Thymus (tissue), 14 donors: Measurements from ENCODE around the gene GLIPR2. TPM values are rescaled to one million over a fixed set of nuclear protein-coding genes. Genes with fewer than 3 reads are reported as not detected.
A peak's percentile ranks its signal among the peaks of the same experiment; 100 is the strongest.
"Not testable (repeated sequence)": the region's sequence is repeated elsewhere in the genome, so short reads cannot be mapped to it uniquely, and the experiment has no call there.

Experiments used
- DNase-seq, 9 donors: peaks; one replicate each; pipeline ENCODE4 v3.0.0-alpha.2; 2013; ENCODE audit warnings: low spot score in 9 of 9, low read depth in 6 of 9, missing footprints in 1 of 9
- H3K27ac ChIP-seq, 2 donors: one replicate each; pipeline ENCODE4 v1.5.1; 2013; ENCODE audit warnings: control low read depth in 1 of 2, low read depth in 1 of 2, low read length in 1 of 2, mild to moderate bottlenecking in 1 of 2, moderate library complexity in 1 of 2
- H3K27me3 ChIP-seq, 2 donors: one replicate each; pipeline ENCODE4 v1.5.1; 2013; ENCODE audit warnings: low read length in 1 of 2; ENCODE audit not compliant: control insufficient read depth in 2 of 2, insufficient read depth in 1 of 2
- H3K36me3 ChIP-seq, 2 donors: one replicate each; pipeline ENCODE4 v1.5.1; 2013; ENCODE audit warnings: low read length in 1 of 2, mild to moderate bottlenecking in 1 of 2, moderate library complexity in 1 of 2; ENCODE audit not compliant: control insufficient read depth in 2 of 2, insufficient read depth in 2 of 2
- H3K4me1 ChIP-seq, 2 donors: one replicate each; pipeline ENCODE4 v1.5.1; 2013; ENCODE audit warnings: low read length in 2 of 2; ENCODE audit not compliant: control insufficient read depth in 2 of 2, insufficient read depth in 2 of 2
- H3K4me3 ChIP-seq, 2 donors: one replicate each; pipeline ENCODE4 v1.5.1; 2013; ENCODE audit warnings: low read length in 2 of 2, control low read depth in 1 of 2, mild to moderate bottlenecking in 1 of 2
- H3K9me3 ChIP-seq, 2 donors: one replicate each; pipeline ENCODE4 v1.5.1; 2013; ENCODE audit warnings: low read length in 1 of 2, mild to moderate bottlenecking in 1 of 2; ENCODE audit not compliant: control insufficient read depth in 2 of 2, insufficient read depth in 1 of 2
- WGBS: extraction: QIAGEN DNeasy Blood & Tissue Kit; methylation state at CpG from one replicate; pipeline ENCODE4 v1.1.7; 2013; 5-methylcytosine and 5-hydroxymethylcytosine counted together
- long read RNA-seq, 10 donors: transcript quantifications; one replicate each; lab custom pipeline, GENCODE V29; 2026
- polyA plus RNA-seq: library from polyadenylated mRNA; stranded (reverse); fragments of 200-250 nt; gene quantifications from one replicate; pipeline ENCODE4 v1.2.3, GENCODE V29; 2013
- total RNA-seq: library from RNA; stranded (reverse); fragments of 120-200 nt; gene quantifications from one replicate; pipeline ENCODE4 v1.2.4, GENCODE V29; 2013
- donor health status: healthy.

The GLIPR2 gene
- 19.8 TPM for total RNA-seq
- 27.0 TPM for polyA plus RNA-seq
- long read RNA-seq, donor 1, partial matches to known transcripts, result 0 of 2 reads
- long read RNA-seq, donor 1, other reads (novel, unspliced or antisense), result 0 of 2 reads
- long read RNA-seq, donor 2, result 0 reads
- long read RNA-seq, donor 3, transcript GLIPR2-202 (5 exons, 1,890 nt), result major isoform, 27 of 60 reads
- long read RNA-seq, donor 3, partial matches to known transcripts, result 32 of 60 reads
- long read RNA-seq, donor 3, other reads (novel, unspliced or antisense), result 0 of 60 reads
- long read RNA-seq, donor 4, transcript GLIPR2-202 (5 exons, 1,890 nt), result major isoform, 6 of 6 reads
- long read RNA-seq, donor 4, partial matches to known transcripts, result 0 of 6 reads
- long read RNA-seq, donor 4, other reads (novel, unspliced or antisense), result 0 of 6 reads
- long read RNA-seq, donor 5, transcript GLIPR2-202 (5 exons, 1,890 nt), result major isoform, 24 of 24 reads
- long read RNA-seq, donor 5, partial matches to known transcripts, result 0 of 24 reads
- long read RNA-seq, donor 5, other reads (novel, unspliced or antisense), result 0 of 24 reads
- long read RNA-seq, donor 6, transcript GLIPR2-202 (5 exons, 1,890 nt), result major isoform, 16 of 16 reads
- long read RNA-seq, donor 6, partial matches to known transcripts, result 0 of 16 reads
- long read RNA-seq, donor 6, other reads (novel, unspliced or antisense), result 0 of 16 reads
- long read RNA-seq, donor 7, transcript GLIPR2-202 (5 exons, 1,890 nt), result major isoform, 14 of 14 reads
- long read RNA-seq, donor 7, partial matches to known transcripts, result 0 of 14 reads
- long read RNA-seq, donor 7, other reads (novel, unspliced or antisense), result 0 of 14 reads
- long read RNA-seq, donor 8, transcript GLIPR2-202 (5 exons, 1,890 nt), result major isoform, 5 of 5 reads
- long read RNA-seq, donor 8, partial matches to known transcripts, result 0 of 5 reads
- long read RNA-seq, donor 8, other reads (novel, unspliced or antisense), result 0 of 5 reads
- long read RNA-seq, donor 9, transcript GLIPR2-202 (5 exons, 1,890 nt), result major isoform, 11 of 12 reads
- long read RNA-seq, donor 9, partial matches to known transcripts, result 0 of 12 reads
- long read RNA-seq, donor 9, other reads (novel, unspliced or antisense), result 0 of 12 reads
- long read RNA-seq, donor 10, transcript GLIPR2-202 (5 exons, 1,890 nt), result major isoform, 10 of 10 reads
- long read RNA-seq, donor 10, partial matches to known transcripts, result 0 of 10 reads
- long read RNA-seq, donor 10, other reads (novel, unspliced or antisense), result 0 of 10 reads

DNA sequence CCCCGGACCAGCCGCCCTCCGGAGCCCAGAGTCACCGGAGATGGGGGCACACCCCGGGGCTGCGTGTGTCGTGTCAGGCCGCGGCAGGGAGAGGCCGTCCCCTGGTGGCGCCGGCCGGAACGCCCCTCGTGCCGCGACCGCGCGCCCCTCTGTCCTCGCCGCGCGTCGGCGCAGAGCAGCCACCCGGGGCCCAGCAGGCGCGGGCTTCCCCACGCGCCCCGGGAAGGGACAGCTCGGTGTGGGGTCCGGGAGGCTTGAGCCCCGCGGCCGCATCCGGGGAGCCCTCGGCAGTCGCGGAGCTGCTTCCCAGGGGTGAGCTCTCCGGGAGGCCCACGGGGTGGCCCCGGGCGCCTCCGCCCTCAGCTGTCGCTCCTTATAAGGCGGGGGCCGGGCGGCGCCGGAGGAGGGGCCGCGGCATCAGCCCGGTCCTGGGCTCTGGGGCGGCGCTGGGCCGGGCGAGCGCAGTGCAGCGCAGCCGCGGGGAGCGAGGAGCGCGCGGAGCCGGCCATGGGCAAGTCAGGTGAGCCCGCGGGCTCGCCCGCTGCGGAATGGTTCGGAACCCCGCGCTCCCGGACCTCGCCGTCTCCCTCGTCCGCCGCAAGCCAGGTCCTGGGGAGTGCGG is at the start of gene GLIPR2:
Gene GLIPR2 (plus strand): TSS at position 462 of the 622 bp plus-strand sequence. CDS start 46 bp downstream, at position 508.
- no peak within 1 kb of the TSS for H3K27ac ChIP-seq
- under 1% methylated on average over 83 of the region's 83 CpGs for WGBS

DNA sequence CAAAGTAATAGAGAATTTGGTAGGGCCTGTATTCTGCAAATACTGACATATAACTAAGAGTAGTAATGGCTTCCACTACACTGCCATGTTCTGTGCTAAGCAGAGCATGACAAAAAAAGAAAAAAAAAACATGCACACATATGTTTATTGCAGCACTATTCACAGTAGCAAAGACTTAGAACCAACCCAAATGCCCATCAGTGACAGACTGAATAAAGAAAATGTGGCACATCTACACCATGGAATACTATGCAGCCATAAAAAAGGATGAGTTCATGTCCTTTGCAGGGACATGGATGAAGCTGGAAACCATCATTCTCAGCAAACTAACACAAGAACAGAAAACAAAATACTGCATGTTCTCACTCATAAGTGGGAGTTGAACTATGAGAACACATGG is 49.5 kb upstream of the GLIPR2 start:
- not testable (repeated sequence) for H3K4me1 ChIP-seq, DNase-seq, H3K27ac ChIP-seq

More for the DNA sequence above, at the start of gene GLIPR2:
- Histone ChIP-seq H3K4me1 (peaks cover 24 to 47% of the 10 kb centered on the region in 2 donors), H3K27me3 (peaks cover 0 to 33% of the 10 kb centered on the region in 2 donors), H3K9me3 (peaks cover 0 to 3% of the 10 kb centered on the region in 2 donors), H3K36me3 (no peaks in the 10 kb centered on the region), H3K4me3 (peak within 1 kb of the TSS; percentile 53 to 62)
- DNase-seq, result peak in 5 of 9 donors; percentile 49 to 83 (median 68)

GRCh38 chr9:36088020-36088419 is 48.5 kb upstream of the GLIPR2 start:
- Histone ChIP-seq H3K9me3 (no peaks in the 10 kb centered on the region), H3K4me3 (no peak overlapping the region), H3K4me1 (no peaks in the 10 kb centered on the region), H3K27me3 (no peaks in the 10 kb centered on the region), H3K36me3 (no peaks in the 10 kb centered on the region), H3K27ac (no peak overlapping the region)
- WGBS, result 96% methylated on average over 3 of the region's 3 CpGs
- DNase-seq, result no peak

More for the DNA sequence above, 49.5 kb upstream of the GLIPR2 start:
- not testable (repeated sequence) for H3K4me3 ChIP-seq, H3K9me3 ChIP-seq, H3K36me3 ChIP-seq, H3K27me3 ChIP-seq

GRCh38 chr9:36091026-36091953 is 45.2 kb upstream of the GLIPR2 start:
- WGBS, result 94% methylated on average over 8 of the region's 8 CpGs

GRCh38 chr9:36092014-36092413 is 44.5 kb upstream of the GLIPR2 start:
- Histone ChIP-seq H3K4me3 (no peak overlapping the region), H3K27me3 (no peaks in the 10 kb centered on the region), H3K9me3 (no peaks in the 10 kb centered on the region), H3K4me1 (no peaks in the 10 kb centered on the region), H3K27ac (no peak overlapping the region), H3K36me3 (no peaks in the 10 kb centered on the region)
- 100% methylated on average over 1 of the region's 1 CpG for WGBS
- DNase-seq, result no peak

More at GRCh38 chr9:36091026-36091953, 45.2 kb upstream of the GLIPR2 start:
- Histone ChIP-seq H3K4me1 (no peaks in the 10 kb centered on the region), H3K36me3 (no peaks in the 10 kb centered on the region), H3K27ac (no peak overlapping the region), H3K4me3 (no peak overlapping the region), H3K27me3 (no peaks in the 10 kb centered on the region), H3K9me3 (no peaks in the 10 kb centered on the region)
- DNase-seq, result no peak

DNA sequence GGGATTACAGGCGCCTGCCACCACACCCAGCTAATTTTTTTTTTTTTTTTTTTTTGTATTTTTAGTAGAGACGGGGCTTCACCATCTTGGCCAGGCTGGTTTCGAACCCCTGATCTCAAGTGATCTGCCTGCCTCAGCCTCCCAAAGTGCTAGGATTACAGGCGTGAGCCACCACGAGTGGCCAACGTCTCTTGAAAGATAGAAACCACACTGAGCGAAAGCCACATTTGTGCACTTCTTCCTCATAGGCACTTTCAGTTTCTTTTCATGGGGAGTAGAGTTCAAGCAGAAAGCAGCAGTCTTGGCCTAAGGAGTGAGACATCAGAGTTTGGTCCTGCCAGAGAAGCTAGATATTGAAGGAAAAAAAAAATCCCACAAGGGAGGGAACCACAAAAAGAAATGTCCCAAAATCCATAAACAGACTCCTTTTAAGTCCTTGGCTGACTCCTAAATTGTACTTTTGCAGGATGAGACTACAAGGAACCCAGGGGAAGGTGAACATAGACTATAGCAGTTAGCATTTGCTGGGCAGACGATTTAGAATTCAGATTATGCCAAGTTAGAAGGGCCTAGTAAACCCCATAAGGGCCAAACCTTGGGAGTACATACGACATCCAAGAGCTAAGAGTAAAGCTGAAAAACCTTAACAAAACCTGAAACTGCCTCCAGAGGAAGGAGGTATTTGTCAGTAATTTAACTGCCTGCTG is 43.9 kb upstream of the GLIPR2 start:
- no peaks in the 10 kb centered on the region for H3K9me3 ChIP-seq
- H3K27ac ChIP-seq, result no peak overlapping the region
- H3K4me3 ChIP-seq, result no peak overlapping the region
- 81% methylated on average over 9 of the region's 9 CpGs for whole genome bisulfite sequencing
- no peaks in the 10 kb centered on the region for H3K36me3 ChIP-seq
- DNase-seq, result peak in 2 of 9 donors; percentile 17 to 38
- H3K4me1 ChIP-seq, result no peaks in the 10 kb centered on the region
- H3K27me3 ChIP-seq, result no peaks in the 10 kb centered on the region

DNA sequence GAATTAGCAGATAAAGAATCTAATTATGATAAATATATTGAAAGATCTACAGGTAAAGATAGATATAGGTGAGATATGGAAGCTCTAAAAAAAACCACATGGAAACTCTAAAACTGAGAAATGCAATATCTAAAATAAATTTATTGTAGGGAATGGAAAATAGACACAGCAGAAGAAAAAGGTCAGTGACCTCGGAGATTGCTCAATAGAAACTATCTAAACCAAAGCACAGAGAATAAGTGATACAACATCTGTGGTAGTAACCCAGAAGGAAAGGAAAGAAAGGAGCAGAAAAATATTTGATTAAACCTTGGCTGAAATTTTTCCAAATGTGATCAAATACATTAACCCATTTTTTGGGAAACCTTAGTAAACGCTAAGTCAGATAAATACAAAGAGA is 43.1 kb upstream of the GLIPR2 start:
- DNase-seq, result no peak
- no peaks in the 10 kb centered on the region for H3K36me3 ChIP-seq
- H3K4me3 ChIP-seq, result no peak overlapping the region
- H3K27me3 ChIP-seq, result no peaks in the 10 kb centered on the region
- H3K4me1 ChIP-seq, result no peaks in the 10 kb centered on the region
- no peaks in the 10 kb centered on the region for H3K9me3 ChIP-seq
- 97% methylated on average over 2 of the region's 2 CpGs for WGBS
- no peak overlapping the region for H3K27ac ChIP-seq
